Measurements from ENCODE around the gene PROS1.
"Not testable (repeated sequence)": the region's sequence is repeated elsewhere in the genome, so short reads cannot be mapped to it uniquely, and the experiment has no call there.

Gene PROS1

GRCh38 chr3:93867425-93867824 lies 106.3 kb downstream of the PROS1 start:
- no peak for DNase-seq

- DNase-seq: no peak
These were observed 112.7 kb downstream of the PROS1 start for GRCh38 chr3:93861017-93861416.

- no peak for DNase-seq
These were observed 118.3 kb downstream of the PROS1 start for GRCh38 chr3:93855401-93855800.

GRCh38 chr3:93852228-93852627 lies 121.5 kb downstream of the PROS1 start:
- not testable (repeated sequence) for DNase-seq

- no peak for DNase-seq
These were observed 129.7 kb downstream of the PROS1 start for GRCh38 chr3:93843981-93844380.

GRCh38 chr3:93839193-93839592 lies 134.5 kb downstream of the PROS1 start:
- DNase-seq: not testable (repeated sequence)
